Islet precursor cell (in vitro differentiated cells): ENCODE measurements around the gene PLPP3.

Source experiments
- DNase-seq: peaks from one replicate; pipeline ENCODE4 v3.0.0-alpha.2; 2018

Gene PLPP3

GRCh38 chr1:56456435-56457101 is 122.8 kb downstream of the PLPP3 start:
- peak; percentile 91 for DNase-seq

- no peak for DNase-seq
These were observed 125.8 kb downstream of the PLPP3 start for GRCh38 chr1:56453417-56454078.

GRCh38 chr1:56453016-56453415 is 126.3 kb downstream of the PLPP3 start:
- DNase-seq: no peak

DNA sequence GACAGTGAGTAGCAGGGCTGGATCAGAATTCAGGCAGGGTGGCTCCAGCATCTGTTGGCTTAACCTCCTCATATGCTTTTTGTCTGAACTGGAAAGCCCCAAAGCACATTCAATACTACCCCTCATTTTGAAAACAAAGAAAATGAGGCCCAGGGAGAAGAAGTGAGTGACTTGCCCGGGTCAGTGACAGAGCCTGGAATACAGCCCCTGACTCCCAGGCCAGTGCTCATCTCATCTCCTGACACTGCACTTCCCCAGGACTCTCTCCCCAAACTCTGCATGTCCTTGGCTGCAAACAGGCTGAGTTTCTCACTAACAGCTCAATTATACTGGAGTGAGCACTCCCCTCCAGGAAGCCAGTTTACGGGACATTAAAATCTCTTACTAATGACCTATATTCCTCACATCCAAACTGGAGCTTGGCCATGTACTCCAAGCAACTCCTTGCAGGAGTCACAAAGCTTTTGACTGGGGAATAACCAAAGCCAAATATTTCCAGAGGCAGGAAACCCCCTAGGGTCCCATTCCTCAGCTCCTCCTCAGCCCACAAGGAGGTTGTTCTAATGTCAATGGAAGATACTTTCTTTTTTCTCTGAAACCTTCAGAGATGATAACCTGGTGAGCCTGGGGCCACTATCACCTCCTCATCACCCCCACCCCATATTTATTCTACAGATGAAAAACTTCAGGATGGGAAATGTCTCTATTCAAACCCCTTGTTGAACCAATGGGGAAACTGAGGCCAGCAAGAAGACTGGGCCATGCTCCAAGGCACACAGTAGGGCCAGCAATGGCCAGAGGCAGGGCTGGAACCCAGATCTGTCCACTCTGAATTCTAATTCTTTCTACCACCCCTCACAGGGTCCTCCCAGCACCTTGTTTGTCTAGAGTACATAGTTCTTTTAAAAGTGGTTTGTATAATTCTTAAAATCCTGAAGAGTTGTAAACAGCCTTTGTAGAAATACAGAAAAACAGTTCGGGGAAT is 127.0 kb downstream of the PLPP3 start:
- no peak for DNase-seq

- no peak for DNase-seq
These were observed 127.9 kb downstream of the PLPP3 start for GRCh38 chr1:56451491-56451890.

GRCh38 chr1:56450004-56450666 is 129.2 kb downstream of the PLPP3 start:
- DNase-seq: no peak

- peak; percentile 68 for DNase-seq
These were observed 130.6 kb downstream of the PLPP3 start for GRCh38 chr1:56448529-56449300.

GRCh38 chr1:56447823-56448222 is 131.5 kb downstream of the PLPP3 start:
- DNase-seq: no peak

DNA sequence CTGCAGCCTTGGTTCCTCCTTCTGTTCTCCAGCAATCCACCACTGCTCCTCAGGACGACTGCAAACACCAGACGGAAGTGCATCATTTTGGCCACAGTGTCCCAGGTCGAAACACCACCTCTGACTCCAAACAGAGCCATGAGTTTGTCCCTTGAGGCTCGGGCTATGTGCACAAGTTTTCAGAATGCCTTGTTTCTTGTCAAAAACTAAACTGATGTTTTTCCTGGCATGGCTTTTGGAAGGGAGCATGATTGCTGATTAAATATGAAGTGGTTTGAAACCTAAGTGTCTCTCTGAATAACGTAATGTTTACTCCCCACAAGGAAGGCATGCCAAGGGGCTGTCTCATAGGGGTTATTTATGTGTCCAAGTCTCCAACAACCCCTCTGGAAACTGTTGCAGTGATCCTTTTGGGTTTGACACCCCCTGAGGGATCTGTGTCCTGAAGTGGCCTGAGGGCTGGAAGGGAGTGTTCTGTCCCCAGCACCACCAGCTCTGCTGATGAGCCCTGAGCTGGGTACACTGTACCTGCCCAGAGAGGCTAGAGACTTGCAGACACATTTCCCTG is 132.7 kb downstream of the PLPP3 start:
- DNase-seq: no peak

DNA sequence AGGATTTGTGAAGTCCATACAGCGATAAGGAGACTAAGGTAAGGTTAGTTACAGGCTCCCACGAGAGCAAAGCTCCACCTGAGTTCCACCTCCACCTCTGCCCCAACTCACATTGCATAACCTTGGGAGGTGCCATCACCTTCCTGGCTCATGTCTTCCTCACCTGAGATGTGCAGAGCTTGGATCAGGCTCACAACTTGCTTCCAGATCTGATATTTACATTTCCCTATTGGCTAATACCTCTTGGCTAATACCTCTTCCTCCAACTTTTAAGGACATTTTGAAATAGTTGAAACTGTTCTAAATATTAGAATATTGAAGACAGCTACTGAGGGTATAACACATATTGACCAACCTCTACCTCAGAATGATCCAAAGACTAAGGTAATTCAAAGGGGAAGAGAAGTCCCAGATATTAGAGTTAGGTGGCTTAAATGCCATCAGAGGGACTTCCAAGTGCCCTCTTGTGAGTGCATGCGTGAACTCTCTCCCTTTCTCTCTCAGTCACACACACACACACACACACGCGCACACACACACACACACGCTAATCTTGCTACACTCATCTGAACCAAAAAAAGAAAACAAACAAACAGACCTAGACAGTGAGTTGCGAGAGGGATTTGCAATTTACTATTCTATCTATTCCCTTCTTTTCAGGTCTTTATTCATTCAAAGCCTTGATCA is 134.3 kb downstream of the PLPP3 start:
- no peak for DNase-seq
